GM18909 (cell line): ENCODE results near the gene KATNB1.
"Not testable (repeated sequence)": the region's sequence is repeated elsewhere in the genome, so short reads cannot be mapped to it uniquely, and the experiment has no call there.

Experiments
- ATAC-seq: cut with Tn5 transposase; IDR thresholded peaks from one replicate; pipeline ENCODE4 v1.9.1; 2021; ENCODE audit warnings: mild to moderate bottlenecking; ENCODE audit not compliant: unreplicated experiment, poor library complexity

KATNB1 gene

GRCh38 chr16:57786632-57787518 is 51.3 kb downstream of the KATNB1 start:
- no peak for ATAC-seq

GRCh38 chr16:57787519-57787905 is 51.9 kb downstream of the KATNB1 start:
- no peak for ATAC-seq

- ATAC-seq: no peak
Measured at GRCh38 chr16:57788252-57788841, 52.8 kb downstream of the KATNB1 start.

- ATAC-seq: no peak
Measured at GRCh38 chr16:57788951-57789350, 53.4 kb downstream of the KATNB1 start.

GRCh38 chr16:57791195-57791892 is 55.8 kb downstream of the KATNB1 start:
- ATAC-seq: no peak

GRCh38 chr16:57791893-57792461 is 56.4 kb downstream of the KATNB1 start:
- ATAC-seq: no peak

- no peak for ATAC-seq
Measured at GRCh38 chr16:57794849-57795430, 59.4 kb downstream of the KATNB1 start.

- no peak for ATAC-seq
Measured at GRCh38 chr16:57795431-57795878, 59.9 kb downstream of the KATNB1 start.

GRCh38 chr16:57796014-57796413 is 60.4 kb downstream of the KATNB1 start:
- not testable (repeated sequence) for ATAC-seq

GRCh38 chr16:57797216-57797525 is 61.6 kb downstream of the KATNB1 start:
- no peak for ATAC-seq

- ATAC-seq: no peak
Measured at GRCh38 chr16:57797526-57798266, 62.1 kb downstream of the KATNB1 start.

GRCh38 chr16:57798267-57798810 is 62.8 kb downstream of the KATNB1 start:
- ATAC-seq: no peak

GRCh38 chr16:57798953-57799599 is 63.5 kb downstream of the KATNB1 start:
- no peak for ATAC-seq

GRCh38 chr16:57799600-57800199 is 64.1 kb downstream of the KATNB1 start:
- ATAC-seq: no peak

- ATAC-seq: no peak
Measured at GRCh38 chr16:57800200-57801097, 64.9 kb downstream of the KATNB1 start.

- no peak for ATAC-seq
Measured at GRCh38 chr16:57801098-57801808, 65.7 kb downstream of the KATNB1 start.

GRCh38 chr16:57801809-57802340 is 66.3 kb downstream of the KATNB1 start:
- ATAC-seq: no peak
